IPS DF 19.7 (cell line): ENCODE results near the gene EWSR1.

Experiments used
- DNase-seq: peaks from one replicate; pipeline ENCODE4 v3.0.0-alpha.2; 2013; ENCODE audit warnings: low read depth, low spot score

The EWSR1 gene

DNA sequence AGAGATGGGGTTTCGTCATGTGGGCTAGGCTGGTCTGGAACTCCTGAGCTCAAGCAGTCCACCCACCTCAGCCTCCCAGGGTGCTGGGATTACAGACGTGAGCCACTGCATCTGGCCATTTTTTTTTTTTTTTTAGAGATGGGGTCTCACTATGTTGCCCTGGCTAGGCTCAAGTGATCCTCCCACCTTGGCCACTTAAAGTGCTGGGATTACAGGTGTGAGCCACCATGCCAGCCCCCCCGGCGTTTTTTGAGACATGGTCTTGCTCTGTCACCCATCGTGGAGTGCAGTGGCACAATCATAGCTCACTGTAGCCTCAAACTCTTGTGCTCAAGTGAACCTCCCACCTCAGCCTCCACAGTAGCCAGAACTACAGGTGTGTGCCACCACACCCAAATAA lies 16.8 kb upstream of the EWSR1 start:
- DNase-seq = no peak

DNA sequence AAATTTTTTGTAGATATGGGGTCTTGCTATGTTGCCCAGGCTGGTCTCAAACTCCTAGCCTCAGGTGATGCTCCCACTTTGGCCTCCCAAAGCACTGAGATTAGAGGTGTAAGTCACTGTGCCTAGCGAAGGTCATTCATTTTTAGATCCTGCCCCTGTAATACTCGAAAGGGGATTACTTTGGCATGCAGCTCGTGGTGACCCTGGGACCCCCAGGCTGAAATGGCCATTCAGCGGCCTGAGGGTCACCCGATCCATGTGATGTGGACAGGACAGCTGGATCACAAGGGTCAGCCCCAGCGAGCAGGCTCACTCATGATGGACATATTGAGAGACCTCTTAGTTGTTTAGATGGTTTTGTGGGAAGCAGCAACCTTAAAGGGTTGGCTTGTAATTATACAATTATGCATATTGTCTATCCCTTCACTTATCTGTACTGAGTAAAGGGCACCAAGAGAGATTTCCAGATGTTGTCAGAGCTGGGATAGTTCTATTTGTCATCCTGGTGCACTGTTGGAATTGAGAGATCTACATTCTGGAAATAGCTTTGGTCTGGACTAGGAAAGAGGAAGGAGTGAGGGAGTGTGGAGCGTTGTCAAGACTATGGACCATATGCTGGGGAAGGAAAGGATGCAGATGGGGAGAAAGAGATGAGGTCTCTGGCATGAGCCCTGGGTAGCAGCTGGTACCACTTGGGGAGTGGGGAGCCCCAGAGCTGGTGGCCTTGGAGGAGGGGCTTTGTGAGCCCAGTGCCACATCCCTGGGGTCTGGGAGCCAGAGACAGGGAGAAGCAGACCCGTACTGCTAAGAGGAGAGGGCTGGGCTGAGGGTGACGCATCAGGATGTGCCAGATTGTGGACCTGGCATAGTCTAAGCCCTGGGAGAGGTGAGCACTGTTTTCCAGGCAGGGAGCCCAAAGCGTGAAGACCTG lies 15.8 kb upstream of the EWSR1 start:
- no peak for DNase-seq

- DNase-seq = no peak
Observed at GRCh38 chr22:29253561-29254285, 14.3 kb upstream of the EWSR1 start.

DNA sequence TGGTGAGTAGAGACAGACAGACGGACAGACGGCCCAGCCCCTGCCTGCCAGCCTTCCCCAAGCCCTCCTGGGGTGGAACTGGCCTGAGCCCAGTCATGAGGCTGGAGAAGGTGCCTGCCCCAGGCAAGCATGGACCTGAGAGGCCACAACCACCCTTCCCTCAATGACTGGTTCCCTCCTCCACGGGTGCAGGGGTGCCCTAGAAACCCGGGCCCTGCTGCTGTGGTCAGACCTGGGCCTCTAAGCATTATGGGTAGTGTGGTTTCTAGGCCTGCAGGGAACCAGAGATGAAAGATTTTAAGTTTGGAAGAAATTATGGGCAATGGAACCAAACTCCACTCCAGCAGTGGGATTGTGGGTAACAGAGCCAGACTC lies 13.8 kb upstream of the EWSR1 start:
- no peak for DNase-seq

DNA sequence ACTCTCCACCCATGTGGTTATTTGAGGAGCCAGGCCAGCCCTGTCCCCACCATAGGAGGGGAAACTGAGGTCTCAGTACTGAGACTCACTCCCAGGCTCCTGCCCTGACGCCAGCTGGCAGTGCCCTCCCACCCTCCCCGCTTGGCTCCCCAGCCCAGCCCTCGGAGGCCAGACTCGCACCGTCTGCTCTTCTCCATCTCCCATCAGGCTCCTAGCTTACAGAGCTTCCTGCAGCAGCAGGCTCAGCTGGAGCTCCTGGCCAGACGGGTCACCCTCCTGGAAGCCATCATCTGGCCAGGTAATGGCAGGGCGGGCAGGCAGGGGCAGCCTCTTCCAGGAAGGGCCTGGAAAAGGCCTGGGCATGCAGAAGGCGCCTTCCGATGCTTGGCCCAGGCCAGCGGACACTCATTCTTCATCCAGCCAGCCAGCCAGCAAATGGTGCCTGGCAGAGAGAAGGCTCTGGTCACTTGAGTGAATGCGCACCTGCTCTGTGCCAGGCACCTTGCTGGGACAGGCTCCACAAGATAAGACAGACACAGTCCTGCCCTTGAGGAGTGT lies 12.9 kb upstream of the EWSR1 start:
- DNase-seq = no peak

GRCh38 chr22:29256606-29257325 lies 11.3 kb upstream of the EWSR1 start:
- DNase-seq = no peak

DNA sequence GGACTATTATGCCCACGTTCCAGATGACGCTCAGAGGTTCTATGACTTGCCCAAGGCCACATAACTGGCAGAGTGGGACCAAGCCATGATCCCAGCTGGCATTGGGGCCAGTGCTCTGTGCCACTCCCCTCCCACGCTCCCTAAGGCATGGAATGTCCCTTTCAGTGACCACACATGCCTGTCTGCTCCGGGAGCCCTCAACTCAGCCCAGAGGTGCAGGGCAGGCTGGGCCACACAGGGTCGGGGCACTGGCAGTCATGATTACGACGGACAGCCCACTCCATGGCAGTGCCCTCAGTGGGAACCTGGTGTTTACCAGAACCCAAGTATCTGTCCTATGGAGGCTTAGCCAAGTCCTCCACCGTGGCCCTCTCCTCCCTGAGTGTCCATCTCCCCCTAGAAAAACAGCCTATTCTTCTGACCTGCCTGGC lies 10.3 kb upstream of the EWSR1 start:
- no peak for DNase-seq

DNA sequence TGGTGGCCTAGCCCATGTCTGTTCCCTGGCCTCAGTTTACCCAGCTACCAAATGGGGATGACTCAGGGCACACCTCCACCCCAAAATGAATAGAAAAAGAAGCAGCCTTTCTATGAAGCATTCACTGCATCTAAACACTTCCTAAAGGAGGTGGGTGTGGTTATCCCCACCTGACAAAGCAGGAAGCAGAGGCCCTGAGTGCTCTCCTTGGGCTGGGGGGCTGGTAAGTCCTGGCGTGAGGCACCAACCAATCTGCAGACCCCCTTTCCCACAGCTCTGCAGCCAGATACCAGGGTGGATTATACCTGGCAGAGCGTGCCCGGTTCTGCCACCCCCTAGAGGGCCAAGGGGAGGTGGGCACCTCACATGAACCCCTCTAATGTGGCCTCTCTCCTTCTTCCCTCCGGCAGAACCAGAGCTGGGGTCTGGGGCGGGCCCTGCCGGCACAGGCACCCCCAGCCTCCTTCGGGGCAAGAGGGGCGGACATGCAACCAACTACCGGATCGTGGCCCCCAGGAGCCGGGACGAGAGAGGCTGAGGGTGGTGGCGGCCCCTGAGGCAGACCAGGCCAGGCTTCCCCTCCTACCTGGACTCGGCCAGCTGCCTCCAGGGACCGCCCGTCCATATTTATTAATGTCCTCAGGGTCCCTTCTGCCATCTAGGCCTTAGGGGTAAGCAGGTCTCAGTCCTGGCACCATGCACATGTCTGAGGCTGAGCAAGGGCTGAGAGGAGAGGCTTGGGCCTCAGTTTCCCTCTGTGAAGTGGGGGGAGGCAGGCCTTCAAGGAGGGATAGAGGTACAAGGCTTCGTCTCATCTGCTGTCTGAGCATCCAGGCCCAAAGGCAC lies 9.4 kb upstream of the EWSR1 start:
- no peak for DNase-seq

GRCh38 chr22:29259253-29259899 lies 8.7 kb upstream of the EWSR1 start:
- DNase-seq = no peak

GRCh38 chr22:29260031-29260560 lies 8.0 kb upstream of the EWSR1 start:
- DNase-seq = no peak

DNA sequence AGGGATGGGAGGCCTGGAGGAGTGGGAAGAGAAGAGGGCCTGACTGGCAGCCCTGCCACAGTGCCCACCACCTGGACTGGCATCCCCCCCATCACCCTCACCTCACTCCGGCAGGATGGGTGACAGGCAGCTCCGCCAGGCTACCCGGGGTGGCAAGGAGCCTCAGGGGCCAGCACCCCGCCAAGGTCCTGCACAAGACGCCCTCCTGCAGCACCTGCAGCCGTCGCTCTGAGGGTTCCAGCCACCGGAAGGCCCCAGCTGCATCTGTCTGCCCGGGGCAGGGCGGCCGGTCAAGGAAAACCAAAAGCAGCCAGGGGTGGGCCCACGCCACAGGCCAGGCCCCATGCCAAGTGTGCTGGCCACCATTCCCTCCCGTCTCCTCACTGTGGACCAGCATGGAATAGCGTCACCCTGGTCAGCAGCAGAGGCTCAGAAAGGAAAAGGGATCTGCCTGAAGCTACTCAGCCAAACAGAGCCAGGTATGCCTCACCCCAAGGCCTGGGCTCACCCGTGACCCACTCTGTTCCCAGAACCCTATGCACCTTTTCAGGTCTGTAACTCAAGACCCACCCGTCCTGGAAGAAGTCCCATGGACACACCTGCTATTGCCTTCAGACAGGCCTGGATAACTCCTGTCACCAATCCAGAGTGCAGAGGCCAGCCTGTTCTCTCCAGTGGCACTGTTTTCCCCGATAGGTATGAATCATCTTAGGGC lies 7.3 kb upstream of the EWSR1 start:
- no peak for DNase-seq

DNA sequence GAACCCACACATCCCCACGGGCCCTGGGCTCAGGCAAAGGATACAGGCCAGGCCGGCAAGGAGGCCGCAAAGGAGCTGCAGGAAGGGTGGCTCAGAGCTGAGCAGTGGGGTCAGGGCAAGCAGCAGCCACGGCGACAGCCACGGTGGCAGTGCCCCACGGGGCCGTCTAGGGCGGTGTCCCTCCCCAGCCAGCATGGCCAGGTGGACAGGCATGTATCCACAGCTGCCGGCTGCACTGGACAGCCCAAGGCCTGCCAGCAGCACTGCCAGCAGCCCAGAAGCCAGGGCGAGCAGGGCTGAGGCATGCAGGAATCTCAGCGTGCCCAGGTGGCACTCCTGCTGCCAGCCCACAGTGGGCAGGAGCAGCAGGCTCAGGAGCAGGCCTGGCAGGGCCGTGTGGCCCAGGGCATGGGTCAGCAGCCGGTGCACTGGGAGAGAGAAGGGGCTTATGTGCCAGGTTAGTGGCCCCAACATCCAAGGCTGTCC lies 4.2 kb upstream of the EWSR1 start:
- DNase-seq = no peak

GRCh38 chr22:29265305-29265704 lies 2.8 kb upstream of the EWSR1 start:
- DNase-seq = no peak

DNA sequence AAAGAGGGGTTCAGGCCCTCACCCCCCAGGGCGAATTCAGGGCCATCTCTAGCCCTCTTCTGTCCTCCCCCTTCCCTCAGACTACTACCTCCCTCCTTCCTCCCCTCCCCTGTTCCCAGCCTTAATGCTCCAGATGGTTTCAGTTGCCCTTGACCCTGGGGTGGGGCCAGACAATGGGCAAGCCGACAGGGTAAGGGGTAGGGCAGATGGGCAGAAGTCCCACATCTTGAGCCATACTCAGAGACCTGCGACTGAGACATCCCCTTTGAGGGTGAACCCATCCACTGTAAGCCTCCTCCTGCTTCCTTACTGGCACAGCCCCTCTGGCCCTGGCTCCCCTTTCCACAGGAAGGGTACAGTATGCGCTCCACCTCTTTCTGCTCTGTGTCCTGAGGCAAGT lies 2.1 kb upstream of the EWSR1 start:
- no peak for DNase-seq

GRCh38 chr22:29266564-29267461 lies 1.3 kb upstream of the EWSR1 start:
- no peak for DNase-seq

GRCh38 chr22:29267462-29267857 lies 608 bp upstream of the EWSR1 start:
- no peak for DNase-seq

DNA sequence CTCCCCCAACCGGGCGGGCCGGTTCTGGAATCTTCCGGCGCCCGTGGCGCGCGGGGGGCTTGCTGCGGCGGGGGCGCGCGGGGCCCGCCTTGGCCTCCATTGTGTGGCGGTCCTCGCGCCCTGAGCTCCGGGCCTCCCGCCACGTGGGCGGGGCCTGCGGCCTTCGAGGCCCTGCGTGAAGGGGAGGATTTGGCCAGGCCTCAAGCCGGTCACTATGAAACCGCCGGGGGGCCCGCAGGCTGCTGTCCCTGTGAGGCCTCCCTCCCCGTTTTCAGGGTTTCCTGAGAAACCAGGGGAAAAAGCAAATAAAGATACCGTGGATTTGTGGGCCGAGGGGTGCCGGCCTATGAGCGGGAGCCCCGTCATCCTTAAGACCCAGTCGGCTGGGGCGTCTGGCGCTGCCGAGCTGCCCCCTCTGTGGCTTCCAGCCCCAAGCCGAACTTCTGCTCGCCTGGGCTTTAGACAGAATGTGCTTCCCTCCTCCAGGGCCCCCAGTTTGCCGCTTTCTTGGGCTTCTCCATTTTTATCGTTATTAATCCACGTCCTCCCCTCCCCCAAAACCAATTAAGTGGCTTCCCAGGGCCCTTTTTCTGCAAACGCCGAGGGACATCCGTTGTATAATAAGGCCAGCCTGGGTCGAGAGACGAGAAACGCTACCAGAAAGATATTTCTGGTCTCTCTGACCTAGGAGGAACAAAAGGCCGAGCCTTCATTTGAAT lies 602 bp downstream of the EWSR1 start:
- DNase-seq = no peak

- DNase-seq = no peak
Observed at GRCh38 chr22:29269230-29269604, 1.1 kb downstream of the EWSR1 start.
